ENCODE measurements around the gene SCUBE2.

GRCh38 chr11:9082575-9082974 is 8.8 kb downstream of the SCUBE2 start:
- TF ChIP-seq, protein P1, sequence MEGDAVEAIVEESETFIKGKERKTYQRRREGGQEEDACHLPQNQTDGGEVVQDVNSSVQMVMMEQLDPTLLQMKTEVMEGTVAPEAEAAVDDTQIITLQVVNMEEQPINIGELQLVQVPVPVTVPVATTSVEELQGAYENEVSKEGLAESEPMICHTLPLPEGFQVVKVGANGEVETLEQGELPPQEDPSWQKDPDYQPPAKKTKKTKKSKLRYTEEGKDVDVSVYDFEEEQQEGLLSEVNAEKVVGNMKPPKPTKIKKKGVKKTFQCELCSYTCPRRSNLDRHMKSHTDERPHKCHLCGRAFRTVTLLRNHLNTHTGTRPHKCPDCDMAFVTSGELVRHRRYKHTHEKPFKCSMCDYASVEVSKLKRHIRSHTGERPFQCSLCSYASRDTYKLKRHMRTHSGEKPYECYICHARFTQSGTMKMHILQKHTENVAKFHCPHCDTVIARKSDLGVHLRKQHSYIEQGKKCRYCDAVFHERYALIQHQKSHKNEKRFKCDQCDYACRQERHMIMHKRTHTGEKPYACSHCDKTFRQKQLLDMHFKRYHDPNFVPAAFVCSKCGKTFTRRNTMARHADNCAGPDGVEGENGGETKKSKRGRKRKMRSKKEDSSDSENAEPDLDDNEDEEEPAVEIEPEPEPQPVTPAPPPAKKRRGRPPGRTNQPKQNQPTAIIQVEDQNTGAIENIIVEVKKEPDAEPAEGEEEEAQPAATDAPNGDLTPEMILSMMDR (conservative IDR thresholded peaks at IDR 0.05; ENCODE audit: low read depth, low read length) = no peak
- TF ChIP-seq EZH2 (IDR thresholded peaks at IDR 0.05; ENCODE audit: low read length, unreplicated experiment) = no peak
- TF ChIP-seq EZH2phosphoT487 (IDR thresholded peaks at IDR 0.05; ENCODE audit: borderline replicate concordance, low read length) = no peak

All from PC-3 (cell line).